H1 (cell line): ENCODE results near the gene MSI2. TPM values are rescaled to one million over a fixed set of nuclear protein-coding genes. Genes with fewer than 3 reads are reported as not detected.

Source experiments
- CTCF ChIA-PET: fragments of 300-600 bp; sonication (Branson Sonifier 250); formaldehyde crosslinking; loops from one replicate; lab custom pipeline; 2021; ENCODE audit not compliant: partially characterized antibody; lab: Charles Lee
- POLR2A ChIA-PET: fragments of 300-600 bp; sonication (Branson Sonifier 250); formaldehyde crosslinking; loops from one replicate; lab custom pipeline; 2021; ENCODE audit warnings: inconsistent platforms; ENCODE audit not compliant: partially characterized antibody; lab: Charles Lee
- DNase-seq, 2 experiments: peaks; one replicate each; pipeline versions ENCODE4 v3.0.0 to v3.0.0-alpha.2; 2010 to 2022; ENCODE audit warnings: low spot score in 2 of 2, low read depth in 1 of 2, mixed read lengths in 1 of 2
- FAIRE-seq: peaks from 2 replicates; lab custom pipeline; 2011; peaks lifted over from hg19 to GRCh38; lab: Jason Lieb, UNC
- H2AFZ ChIP-seq: 2 replicates; pipeline ENCODE4 v1.8.1; 2012; ENCODE audit warnings: low read length, inconsistent platforms
- H2AK5ac ChIP-seq: 2 replicates; pipeline ENCODE4 v1.6.1; 2013; ENCODE audit warnings: low read depth, low read length
- H2BK120ac ChIP-seq: replicated peaks from 2 replicates; pipeline ENCODE3; 2013; ENCODE audit warnings: low read depth, low read length, inconsistent platforms
- H2BK12ac ChIP-seq: 2 replicates; pipeline ENCODE4 v1.6.1; 2013; ENCODE audit warnings: low read depth, low read length
- H2BK15ac ChIP-seq: 2 replicates; pipeline ENCODE4 v1.6.1; 2013; ENCODE audit warnings: low read length
- H2BK20ac ChIP-seq: 2 replicates; pipeline ENCODE4 v1.6.1; 2013; ENCODE audit warnings: low read length
- H2BK5ac ChIP-seq: 2 replicates; pipeline ENCODE4 v1.6.1; 2013; ENCODE audit warnings: low read depth, low read length
- H3K14ac ChIP-seq: 2 replicates; pipeline ENCODE4 v1.6.1; 2013; ENCODE audit warnings: inconsistent platforms; ENCODE audit not compliant: insufficient read length
- H3K18ac ChIP-seq: 2 replicates; pipeline ENCODE4 v1.6.1; 2013; ENCODE audit warnings: low read length; ENCODE audit errors: extremely low read depth
- H3K23ac ChIP-seq: 2 replicates; pipeline ENCODE4 v1.6.1; 2013; ENCODE audit warnings: inconsistent platforms; ENCODE audit not compliant: insufficient read length
- H3K23me2 ChIP-seq: 2 replicates; pipeline ENCODE4 v1.6.1; 2013; ENCODE audit warnings: low read depth, low read length
- H3K27ac ChIP-seq: 2 replicates; pipeline ENCODE4 v1.6.1; 2011; ENCODE audit warnings: low read depth, low read length, inconsistent platforms
- H3K27me3 ChIP-seq, 4 experiments: replicated peaks in 1 of 4; 1 replicate in 1 of 4; 2 replicates in 3 of 4; pipeline versions ENCODE4 v1.6.1 to v1.8.1; 2011 to 2013; ENCODE audit warnings: low read length in 3 of 4, mild to moderate bottlenecking in 3 of 4, inconsistent platforms in 2 of 4, mixed read lengths in 2 of 4, moderate library complexity in 1 of 4; ENCODE audit not compliant: control insufficient read depth in 3 of 4, insufficient read depth in 3 of 4; ENCODE audit errors: extremely low read depth in 1 of 4
- H3K36me3 ChIP-seq, 4 experiments: 2 replicates each; pipeline versions ENCODE4 v1.6.1 to v1.8.1; 2011 to 2013; ENCODE audit warnings: mild to moderate bottlenecking in 4 of 4, low read length in 3 of 4, moderate library complexity in 2 of 4, control low read depth in 1 of 4, inconsistent platforms in 1 of 4; ENCODE audit not compliant: insufficient read depth in 4 of 4, control insufficient read depth in 2 of 4
- H3K4ac ChIP-seq: replicated peaks from 2 replicates; pipeline ENCODE3; 2013; ENCODE audit warnings: low read length, low read depth, mixed read lengths, inconsistent platforms; ENCODE audit not compliant: insufficient read length
- H3K4me1 ChIP-seq, 4 experiments: replicated peaks in 1 of 4; 1 replicate in 1 of 4; 2 replicates in 3 of 4; pipeline versions ENCODE4 v1.6.1 to v1.8.1; 2011 to 2013; ENCODE audit warnings: low read length in 3 of 4, inconsistent platforms in 2 of 4, mixed read lengths in 1 of 4; ENCODE audit not compliant: insufficient read depth in 4 of 4, control insufficient read depth in 3 of 4
- H3K4me2 ChIP-seq, 2 experiments: 2 replicates each; pipeline versions ENCODE4 v1.6.1 to v1.8.1; 2011 to 2013; ENCODE audit warnings: low read depth in 2 of 2, low read length in 2 of 2, control low read depth in 1 of 2, inconsistent platforms in 1 of 2, mild to moderate bottlenecking in 1 of 2; ENCODE audit not compliant: insufficient read depth in 1 of 2
- H3K4me3 ChIP-seq, 4 experiments: fragments of 200-600, 300-600 bp in 1 of 4; sonication (generic), shearing (Covaris generic), sonication (Bioruptor Twin) in 1 of 4; 2 replicates each; pipeline versions ENCODE4 v1.5.1 to v1.8.1; 2011 to 2016; ENCODE audit warnings: low read length in 4 of 4, low read depth in 3 of 4, control low read depth in 2 of 4, inconsistent platforms in 2 of 4, mild to moderate bottlenecking in 2 of 4, mixed read lengths in 1 of 4, moderate library complexity in 1 of 4; ENCODE audit not compliant: insufficient read depth in 2 of 4; ENCODE audit errors: extremely low read depth in 1 of 4
- H3K56ac ChIP-seq: replicated peaks from 2 replicates; pipeline ENCODE3; 2013; ENCODE audit warnings: low read depth, mild to moderate bottlenecking, mixed read lengths, low read length, inconsistent platforms; ENCODE audit not compliant: insufficient read length
- H3K79me1 ChIP-seq: 2 replicates; pipeline ENCODE4 v1.6.1; 2013; ENCODE audit warnings: low read depth, low read length, control low read depth
- H3K79me2 ChIP-seq, 2 experiments: 2 replicates each; pipeline versions ENCODE4 v1.6.1 to v1.8.1; 2012 to 2013; ENCODE audit warnings: low read length in 2 of 2, mild to moderate bottlenecking in 2 of 2, inconsistent platforms in 1 of 2; ENCODE audit not compliant: insufficient read depth in 2 of 2, control insufficient read depth in 1 of 2
- H3K9ac ChIP-seq, 4 experiments: replicated peaks in 1 of 4; 1 replicate in 1 of 4; 2 replicates in 3 of 4; pipeline versions ENCODE4 v1.6.1 to v1.8.1; 2011 to 2013; ENCODE audit warnings: low read depth in 3 of 4, low read length in 3 of 4, control low read depth in 2 of 4, mild to moderate bottlenecking in 2 of 4, moderate library complexity in 2 of 4, inconsistent platforms in 1 of 4; ENCODE audit errors: extremely low read depth in 1 of 4
- H3K9me3 ChIP-seq, 2 experiments: 2 replicates each; pipeline versions ENCODE4 v1.6.1 to v1.8.1; 2012 to 2013; ENCODE audit warnings: mild to moderate bottlenecking in 2 of 2, moderate library complexity in 2 of 2, control low read depth in 1 of 2, inconsistent platforms in 1 of 2, low read depth in 1 of 2, low read length in 1 of 2, mixed read lengths in 1 of 2; ENCODE audit not compliant: insufficient read depth in 2 of 2
- H4K20me1 ChIP-seq, 2 experiments: replicated peaks in 1 of 2; 2 replicates each; pipeline versions ENCODE3 to v1.8.1; 2011 to 2013; ENCODE audit warnings: inconsistent platforms in 2 of 2, low read length in 2 of 2, mild to moderate bottlenecking in 1 of 2; ENCODE audit not compliant: insufficient read depth in 2 of 2, control insufficient read depth in 1 of 2
- H4K5ac ChIP-seq: 2 replicates; pipeline ENCODE4 v1.6.1; 2013; ENCODE audit warnings: low read length, low read depth, mixed read lengths, inconsistent platforms; ENCODE audit not compliant: insufficient read length
- H4K8ac ChIP-seq: 2 replicates; pipeline ENCODE4 v1.8.0; 2013; ENCODE audit warnings: mild to moderate bottlenecking, moderate library complexity, low read length, inconsistent platforms; ENCODE audit not compliant: insufficient read depth; ENCODE audit errors: extremely low read depth
- H4K91ac ChIP-seq: replicated peaks from 2 replicates; pipeline ENCODE3; 2013; ENCODE audit warnings: low read length, mixed read lengths, inconsistent platforms; ENCODE audit not compliant: insufficient read length
- HDAC2 ChIP-seq, 2 experiments: fragments of 300-600 bp in 1 of 2; sonication (generic) in 1 of 2; IDR thresholded peaks; 2 replicates each; pipeline ENCODE4 v1.6.1; 2011 to 2012; ENCODE audit warnings: low read depth in 2 of 2, low read length in 2 of 2, mild to moderate bottlenecking in 2 of 2, moderate library complexity in 2 of 2, borderline replicate concordance in 1 of 2, inconsistent platforms in 1 of 2
- JUN ChIP-seq: IDR thresholded peaks from 2 replicates; pipeline ENCODE4 v1.6.1; 2011; ENCODE audit warnings: low read depth, mild to moderate bottlenecking, improper control_type of control experiment, low read length
- JUND ChIP-seq: IDR thresholded peaks from 2 replicates; pipeline ENCODE4 v1.6.1; 2011; ENCODE audit warnings: mild to moderate bottlenecking, improper control_type of control experiment, low read length
- KDM4A ChIP-seq: IDR thresholded peaks from one replicate; pipeline ENCODE4 v1.7.1; 2012; ENCODE audit warnings: low read depth, mild to moderate bottlenecking, moderate library complexity, low read length, inconsistent platforms; ENCODE audit not compliant: severe bottlenecking
- KDM5A ChIP-seq: fragments of 200-600 bp; IDR thresholded peaks from 2 replicates; pipeline ENCODE4 v1.7.1; 2012; ENCODE audit warnings: mild to moderate bottlenecking, low read length, inconsistent platforms, mixed read lengths
- POLR2AphosphoS5 ChIP-seq: IDR thresholded peaks from 2 replicates; pipeline ENCODE4 v1.6.1; 2011; ENCODE audit warnings: low read depth, low read length
- POU5F1 ChIP-seq: IDR thresholded peaks from 2 replicates; pipeline ENCODE4 v1.6.1; 2011; ENCODE audit warnings: low read depth, mild to moderate bottlenecking, low read length, moderate library complexity
- SIN3A ChIP-seq, 2 experiments: IDR thresholded peaks in 1 of 2; conservative IDR thresholded peaks in 1 of 2; 2 replicates each; pipeline ENCODE4 v1.6.1; 2011 to 2012; ENCODE audit warnings: low read length in 2 of 2, improper control_type of control experiment in 1 of 2, low read depth in 1 of 2, mild to moderate bottlenecking in 1 of 2
- SIX5 ChIP-seq: IDR thresholded peaks from 2 replicates; pipeline ENCODE4 v1.6.1; 2011; ENCODE audit warnings: mild to moderate bottlenecking, low read depth, low read length
- TBP ChIP-seq: IDR thresholded peaks from 2 replicates; pipeline ENCODE4 v1.6.1; 2011; ENCODE audit warnings: low read depth, low read length, improper control_type of control experiment
- ZNF274 ChIP-seq: IDR thresholded peaks from 2 replicates; pipeline ENCODE4 v1.7.0; 2012; ENCODE audit warnings: low read length, borderline replicate concordance; ENCODE audit errors: extremely low read depth
- WGBS, 2 experiments: shearing (Covaris generic) in 1 of 2; methylation state at CpG; one replicate each; pipeline versions ENCODE4 v1.1.6 to v1.1.7; 2013 to 2015; ENCODE audit warnings: low lambda C conversion rate in 2 of 2, mixed read lengths in 2 of 2, inconsistent platforms in 1 of 2, low coverage in 1 of 2, missing lambda C conversion rate in 1 of 2; ENCODE audit not compliant: insufficient replicate concordance in 2 of 2, insufficient coverage in 1 of 2, insufficient read length in 1 of 2; ENCODE audit errors: extremely low coverage in 1 of 2, missing lambda C conversion rate in 1 of 2; 5-methylcytosine and 5-hydroxymethylcytosine counted together
- polyA plus RNA-seq, 7 experiments: library from polyadenylated mRNA; depleted of rRNA in 3 of 7; stranded (reverse) in 5 of 7; unstranded in 2 of 7; fragments of >200 nt in 5 of 7; fragments of 200-250 nt in 2 of 7; gene quantifications; 1 replicate in 5 of 7; 2 replicates in 1 of 7; 4 replicates in 1 of 7; pipeline versions ENCODE4 v1.2.1 to v1.2.3, GENCODE V29; 2011 to 2013; ENCODE audit warnings: missing spikeins in 2 of 7, mixed read lengths in 2 of 7
- total RNA-seq: library from RNA; stranded (reverse); fragmentation: NEBNext Ultra II Directional; extraction: Animal tissue kit (Norgen Biotek cat#: 25700); gene quantifications from 2 replicates; pipeline ENCODE4 v1.2.1, GENCODE V29; 2021

The MSI2 gene
- total and polyA plus RNA-seq, 2 of the 8 experiments (the other 6 are each of a cell fraction or from before 2014, with no cell fraction given): 36.7 to 80.6 TPM

DNA sequence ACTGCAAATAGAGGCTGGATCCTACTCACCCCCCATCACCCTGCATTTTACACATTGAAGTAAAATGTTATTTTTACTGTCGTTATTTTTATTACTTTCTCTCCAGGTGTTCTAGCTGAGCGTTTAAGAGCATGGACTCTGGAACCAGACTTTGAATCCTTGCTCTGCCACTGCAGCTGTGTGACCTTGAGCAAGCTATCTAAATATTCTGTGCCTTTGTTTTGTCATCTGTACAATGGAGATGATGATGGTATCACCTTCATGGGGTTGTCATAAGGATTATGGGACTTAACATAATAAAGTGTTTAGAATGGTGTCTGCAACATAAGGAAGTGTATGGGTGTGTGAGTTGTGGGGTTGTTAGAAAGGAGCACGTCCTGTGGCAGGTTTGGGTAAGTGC, 17.8 kb downstream of the MSI2 start:
- Histone ChIP-seq H3K18ac (no peak overlapping the region), H3K56ac (no peak overlapping the region), H3K4me2 (no peak overlapping the region), H2AFZ (no peak overlapping the region), H3K23me2 (peaks cover 1% of the 10 kb centered on the region; the same call in 1 of the 2 replicates), H2BK120ac (no peak overlapping the region), H3K27ac (no peak overlapping the region), H3K79me1 (peaks cover 15% of the 10 kb centered on the region), H2AK5ac (no peak overlapping the region), H3K4me1 (peaks cover 4 to 12% (median 7%) of the 10 kb centered on the region in 4 experiments; a peak in 5 of 7 replicates), H3K14ac (no peak overlapping the region), H2BK20ac (no peak overlapping the region), H3K79me2 (peaks cover 0 to 54% of the 10 kb centered on the region in 2 experiments; a peak in 3 of 4 replicates), H3K36me3 (peaks cover 2 to 35% (median 13%) of the 10 kb centered on the region in 4 experiments; a peak in 5 of 8 replicates), H4K8ac (no peak overlapping the region), H3K4me3 (no peak overlapping the region), H2BK12ac (no peak overlapping the region), H3K4ac (no peak overlapping the region), H3K27me3 (no peaks in the 10 kb centered on the region; a peak in 1 of 7 replicates), H3K9me3 (no peaks in the 10 kb centered on the region), H3K9ac (no peak overlapping the region), H4K91ac (no peak overlapping the region), H4K5ac (no peak overlapping the region), H2BK5ac (no peak overlapping the region), H2BK15ac (no peak overlapping the region), H4K20me1 (peaks cover 28 to 32% of the 10 kb centered on the region in 2 experiments), H3K23ac (no peak overlapping the region)
- TF ChIP-seq ZNF274 (no peak), POLR2AphosphoS5 (no peak), SIX5 (no peak), KDM4A (no peak), KDM5A (no peak), HDAC2 (IDR thresholded peaks at IDR 0.05; ENCODE audit: borderline replicate concordance in 1 of 2, low read depth in 2 of 2, low read length in 2 of 2) (no peak), JUN (no peak), POU5F1 (no peak), TBP (no peak), SIN3A (conservative IDR thresholded peaks at IDR 0.05 in 1 of 2, IDR thresholded peaks at IDR 0.05 in 1 of 2; ENCODE audit: low read depth in 1 of 2, low read length in 2 of 2) (no peak), JUND (no peak)
- CTCF ChIA-PET: interaction anchor here (0.8 to 5.7 kb wide), 6 partner anchors 14 to 128 kb away, joined by 3 to 15 read pairs (median 4); no protein-coding TSS in a partner anchor
- FAIRE-seq (no peak), DNase-seq (no peak)
- WGBS, 2 experiments: 87% methylated on average over 3 of the region's 3 CpGs; no CpG with 5 or more reads in 1 of the 2 experiments
- POLR2A ChIA-PET: interaction anchor here (1.0 to 1.6 kb wide), 5 partner anchors 10 to 17 kb away, joined by 3 to 7 read pairs (median 4); no protein-coding TSS in a partner anchor
